IPS DF 6.9 (cell line): ENCODE results near the gene NGDN.
"Not testable (repeated sequence)": the region's sequence is repeated elsewhere in the genome, so short reads cannot be mapped to it uniquely, and the experiment has no call there.

ENCODE experiments used
- DNase-seq: peaks from one replicate; pipeline ENCODE4 v3.0.0-alpha.2; 2013; ENCODE audit warnings: low read depth, low spot score
- H3K27ac ChIP-seq: one replicate; pipeline ENCODE4 v1.5.1; 2013; ENCODE audit warnings: low read length, control low read depth
- H3K27me3 ChIP-seq: 2 replicates; pipeline ENCODE4 v1.6.1; 2013; ENCODE audit warnings: mild to moderate bottlenecking, low read length; ENCODE audit not compliant: control insufficient read depth, insufficient read depth
- H3K36me3 ChIP-seq: 2 replicates; pipeline ENCODE4 v1.6.1; 2013; ENCODE audit warnings: low read length; ENCODE audit not compliant: control insufficient read depth, insufficient read depth
- H3K4me1 ChIP-seq: 2 replicates; pipeline ENCODE4 v1.6.1; 2013; ENCODE audit warnings: low read length; ENCODE audit not compliant: control insufficient read depth, insufficient read depth
- H3K4me3 ChIP-seq: 2 replicates; pipeline ENCODE4 v1.5.1; 2013; ENCODE audit warnings: mild to moderate bottlenecking, low read length
- H3K9me3 ChIP-seq: 2 replicates; pipeline ENCODE4 v1.6.1; 2013; ENCODE audit warnings: low read length, inconsistent platforms; ENCODE audit not compliant: control insufficient read depth, insufficient read depth
- WGBS: extraction: QIAGEN DNeasy Blood & Tissue Kit; methylation state at CpG from one replicate; pipeline ENCODE4 v1.1.7; 2013; ENCODE audit warnings: mixed read lengths, missing lambda C conversion rate; ENCODE audit not compliant: insufficient read length, insufficient coverage; 5-methylcytosine and 5-hydroxymethylcytosine counted together

Gene NGDN, protein sequence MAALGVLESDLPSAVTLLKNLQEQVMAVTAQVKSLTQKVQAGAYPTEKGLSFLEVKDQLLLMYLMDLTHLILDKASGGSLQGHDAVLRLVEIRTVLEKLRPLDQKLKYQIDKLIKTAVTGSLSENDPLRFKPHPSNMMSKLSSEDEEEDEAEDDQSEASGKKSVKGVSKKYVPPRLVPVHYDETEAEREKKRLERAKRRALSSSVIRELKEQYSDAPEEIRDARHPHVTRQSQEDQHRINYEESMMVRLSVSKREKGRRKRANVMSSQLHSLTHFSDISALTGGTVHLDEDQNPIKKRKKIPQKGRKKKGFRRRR

DNA sequence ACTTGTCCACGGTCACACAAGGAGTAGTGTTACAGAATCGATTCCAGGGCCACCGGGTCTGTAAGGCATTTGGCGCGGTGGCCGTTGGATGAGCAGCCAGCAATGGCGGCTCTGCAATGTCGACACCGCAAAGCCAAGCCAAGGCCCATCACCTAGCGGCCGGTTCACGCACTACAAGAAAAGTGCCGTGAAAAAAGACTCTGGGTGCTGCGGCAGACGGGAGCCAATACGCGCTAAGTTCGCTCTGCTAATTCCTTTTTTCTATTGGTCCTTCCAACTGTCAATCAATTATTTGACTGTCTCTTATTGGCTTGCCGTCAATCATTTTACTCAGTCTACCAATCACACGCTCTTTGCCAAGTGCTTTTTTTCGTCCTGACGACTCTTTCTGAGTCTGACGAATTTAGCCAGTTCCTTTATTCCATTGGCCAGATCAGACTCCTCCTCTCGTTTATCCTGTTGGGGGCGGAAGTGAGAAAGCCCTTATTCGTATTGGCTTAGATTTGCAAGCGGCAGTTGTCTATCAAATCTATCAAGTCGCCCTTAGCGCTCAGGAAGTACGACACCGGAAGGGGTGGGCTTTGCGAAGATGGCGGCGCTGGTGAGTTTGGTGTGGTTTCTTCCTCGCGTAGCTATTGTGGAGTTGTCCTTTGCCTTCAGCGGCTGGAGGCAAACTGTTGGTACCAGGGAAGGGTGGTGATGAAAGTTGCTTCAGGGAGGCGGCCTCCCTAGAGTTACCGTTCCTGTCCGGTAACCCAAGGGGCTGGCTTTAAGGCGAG lies at the start of gene NGDN:
Gene NGDN, plus strand, starts transcription at position 577 of the 779 bp plus-strand sequence. Its CDS starts 13 bp downstream, at position 590.
- WGBS = no CpG with 5 or more reads among the region's 41 CpGs
- H3K36me3 ChIP-seq = peaks cover 4% of the 10 kb centered on the region
- no peaks in the 10 kb centered on the region for H3K27me3 ChIP-seq
- no peaks in the 10 kb centered on the region for H3K9me3 ChIP-seq
- H3K27ac ChIP-seq = no peak within 1 kb of the TSS
- H3K4me1 ChIP-seq = no peaks in the 10 kb centered on the region
- DNase-seq = peak; percentile 99
- H3K4me3 ChIP-seq = peak within 1 kb of the TSS; percentile 75

DNA sequence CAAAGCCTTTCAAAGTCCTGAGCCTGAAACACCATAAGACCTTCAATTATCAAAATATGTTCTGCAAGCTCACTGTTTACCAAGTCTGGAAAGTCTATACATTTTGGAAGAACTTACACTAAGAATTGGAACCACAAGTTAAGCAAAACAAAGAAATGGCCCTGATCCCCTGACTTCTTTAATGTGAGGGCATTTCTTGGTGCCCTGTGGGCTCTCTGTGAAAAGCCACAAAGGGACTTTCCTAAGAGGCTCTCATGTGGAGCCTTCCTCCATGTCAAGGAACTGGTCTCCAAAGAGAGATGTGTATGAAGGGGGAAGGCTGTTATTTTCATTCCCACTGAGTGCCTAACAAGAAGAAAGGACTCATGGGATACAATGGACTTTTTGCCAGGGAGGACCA lies 47.9 kb upstream of the NGDN start:
- H3K4me1 ChIP-seq = no peaks in the 10 kb centered on the region
- H3K27ac ChIP-seq = no peak overlapping the region
- no peaks in the 10 kb centered on the region; the same call in 1 of the 2 replicates for H3K36me3 ChIP-seq
- H3K27me3 ChIP-seq = no peaks in the 10 kb centered on the region
- no peak overlapping the region for H3K4me3 ChIP-seq
- no peak for DNase-seq
- no peaks in the 10 kb centered on the region for H3K9me3 ChIP-seq

DNA sequence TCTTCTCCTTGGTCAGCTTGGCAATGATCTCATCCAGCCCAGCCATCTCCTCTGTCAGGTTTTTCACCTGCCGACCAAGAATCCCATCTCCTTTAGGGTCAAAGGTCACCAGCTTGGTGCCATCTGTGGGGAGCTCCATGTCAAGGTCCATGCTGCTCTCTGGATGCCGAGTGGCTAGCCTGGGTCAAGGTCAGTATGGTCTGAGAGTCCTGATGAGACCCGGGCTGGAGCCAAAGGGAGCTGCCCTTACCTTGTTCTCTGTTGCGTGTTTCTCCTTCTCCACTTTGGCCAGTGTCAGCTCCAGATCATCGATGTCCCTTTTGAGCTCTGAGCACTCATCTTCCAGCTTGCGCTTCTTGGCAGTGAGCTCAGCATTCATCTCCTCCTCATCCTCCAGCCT lies 45.8 kb upstream of the NGDN start:
- no peak for DNase-seq
- H3K36me3 ChIP-seq = no peaks in the 10 kb centered on the region
- no peak overlapping the region for H3K4me3 ChIP-seq
- no CpG with 5 or more reads among the region's 6 CpGs for WGBS
- H3K9me3 ChIP-seq = no peaks in the 10 kb centered on the region
- H3K27ac ChIP-seq = no peak overlapping the region
- no peaks in the 10 kb centered on the region for H3K27me3 ChIP-seq
- H3K4me1 ChIP-seq = no peaks in the 10 kb centered on the region

DNA sequence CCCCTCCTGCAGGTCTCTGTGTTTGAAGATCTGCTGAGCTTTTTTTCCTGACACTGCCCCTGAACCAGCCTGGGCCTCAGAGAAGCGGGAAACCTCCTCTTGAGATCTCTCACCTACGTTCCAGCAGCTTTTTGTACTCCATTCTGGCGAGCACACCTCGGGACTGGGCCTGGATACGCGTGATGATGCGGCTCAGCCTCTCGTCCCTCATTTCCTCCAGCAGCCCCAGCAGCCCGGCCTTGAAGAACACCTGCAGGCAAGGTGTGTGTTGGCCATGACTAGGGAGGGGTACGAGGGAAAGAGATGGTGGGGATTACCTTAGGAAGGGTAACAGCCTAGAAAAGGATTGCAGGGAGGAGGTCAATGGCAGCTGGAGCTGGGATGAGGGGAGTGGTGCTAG lies 44.3 kb upstream of the NGDN start:
- Histone ChIP-seq H3K27ac (no peak overlapping the region), H3K36me3 (no peaks in the 10 kb centered on the region), H3K9me3 (no peaks in the 10 kb centered on the region), H3K4me1 (no peaks in the 10 kb centered on the region), H3K27me3 (no peaks in the 10 kb centered on the region), H3K4me3 (no peak overlapping the region)
- WGBS = no CpG with 5 or more reads among the region's 10 CpGs
- DNase-seq = no peak

DNA sequence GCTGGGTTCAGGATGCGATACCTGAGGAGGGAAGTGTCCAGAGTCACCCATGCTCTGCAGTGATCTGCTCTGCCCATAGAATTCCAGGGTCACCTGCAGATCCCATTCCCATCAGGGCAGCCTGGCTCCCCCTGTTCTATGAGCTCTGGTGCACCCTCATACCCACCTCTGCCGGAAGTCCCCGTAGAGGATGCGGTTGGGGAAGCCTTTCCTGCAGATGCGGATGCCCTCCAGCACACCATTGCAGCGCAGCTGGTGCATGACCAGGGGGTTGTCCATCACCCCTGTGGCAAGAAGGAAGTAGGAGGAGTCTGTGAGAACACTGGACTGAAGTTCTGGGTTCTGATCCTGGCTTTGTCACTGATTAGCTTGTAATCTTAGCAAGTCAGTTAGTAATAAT lies 43.7 kb upstream of the NGDN start:
- not testable (repeated sequence) for H3K4me1 ChIP-seq, H3K4me3 ChIP-seq, H3K27ac ChIP-seq, H3K27me3 ChIP-seq, H3K36me3 ChIP-seq, H3K9me3 ChIP-seq, DNase-seq
- no CpG with 5 or more reads among the region's 6 CpGs for WGBS

DNA sequence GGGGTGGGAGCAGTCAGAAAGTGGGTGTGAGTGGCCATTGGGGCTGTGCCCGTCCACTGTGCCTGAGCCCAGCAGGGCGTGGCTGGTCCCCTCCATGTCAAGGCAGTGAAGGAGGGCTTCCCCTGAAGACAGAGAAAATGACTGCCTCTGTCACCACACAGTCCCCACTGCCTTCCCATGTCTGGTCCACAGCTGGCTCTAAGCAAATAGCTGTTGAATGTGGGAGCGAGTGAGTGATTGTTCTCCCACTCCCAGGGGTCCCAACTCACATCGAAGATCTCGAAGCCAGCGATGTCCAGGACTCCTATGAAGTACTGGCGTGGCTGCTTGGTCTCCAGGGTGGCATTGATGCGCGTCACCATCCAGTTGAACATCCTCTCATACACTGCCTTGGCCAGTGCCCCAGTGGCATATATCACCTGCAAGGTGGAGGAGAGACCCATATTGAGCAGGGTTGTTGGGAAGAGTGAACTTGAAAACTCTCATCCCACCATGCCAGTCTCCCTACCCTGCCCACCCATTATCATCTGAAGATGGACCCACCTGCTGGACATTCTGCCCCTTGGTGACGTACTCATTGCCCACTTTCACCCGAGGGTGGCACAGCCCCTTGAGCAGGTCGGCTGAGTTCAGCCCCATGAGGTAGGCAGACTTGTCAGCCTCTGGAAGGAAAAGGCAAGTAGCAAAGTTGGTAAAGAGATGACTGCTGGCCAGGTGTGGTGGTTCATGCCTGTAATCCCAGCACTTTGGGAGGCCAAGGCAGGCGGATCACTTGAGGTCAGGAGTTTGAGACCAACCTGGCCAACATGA lies 40.6 kb upstream of the NGDN start:
- no CpG with 5 or more reads among the region's 13 CpGs for WGBS
- no peak for DNase-seq
- Histone ChIP-seq H3K9me3 (no peaks in the 10 kb centered on the region), H3K4me1 (no peaks in the 10 kb centered on the region), H3K36me3 (no peaks in the 10 kb centered on the region), H3K4me3 (no peak overlapping the region), H3K27me3 (no peaks in the 10 kb centered on the region), H3K27ac (no peak overlapping the region)

DNA sequence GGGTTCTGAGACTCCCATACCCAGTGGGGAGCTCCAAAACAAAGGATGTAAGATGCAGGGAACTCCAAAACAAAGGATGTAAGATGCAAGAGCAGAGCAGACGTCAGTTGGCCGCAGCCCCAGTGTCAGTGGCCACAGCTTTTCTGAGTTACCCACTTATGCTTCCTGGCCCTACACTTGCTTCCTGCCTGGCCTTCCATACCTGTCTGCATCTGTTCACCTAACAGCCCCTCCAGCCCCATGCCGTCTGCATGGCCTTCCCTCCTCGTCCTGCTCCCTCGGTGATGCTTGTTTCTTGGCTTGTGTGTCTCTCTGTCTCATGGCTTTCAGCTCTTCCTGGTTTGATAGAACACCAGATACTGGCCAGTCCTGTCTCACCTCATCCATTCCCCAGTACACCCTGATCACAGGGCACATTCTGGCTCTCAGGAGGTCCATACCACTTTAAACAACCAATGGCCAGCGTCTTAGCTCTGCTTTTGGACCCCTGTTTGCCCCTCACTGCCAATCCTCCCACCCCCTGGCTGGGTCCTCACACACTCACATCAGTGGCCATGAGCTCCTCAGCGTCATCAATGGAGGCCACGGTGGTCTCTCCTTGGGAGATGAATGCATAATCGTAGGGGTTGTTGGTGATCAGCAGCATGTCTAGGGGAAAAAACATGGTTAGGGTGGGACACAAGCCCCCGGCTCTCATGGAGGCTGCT lies 39.3 kb upstream of the NGDN start:
- Histone ChIP-seq H3K27me3 (no peaks in the 10 kb centered on the region), H3K27ac (no peak overlapping the region), H3K9me3 (no peaks in the 10 kb centered on the region), H3K36me3 (no peaks in the 10 kb centered on the region), H3K4me3 (no peak overlapping the region), H3K4me1 (no peaks in the 10 kb centered on the region)
- DNase-seq = no peak
- WGBS = no CpG with 5 or more reads among the region's 10 CpGs

DNA sequence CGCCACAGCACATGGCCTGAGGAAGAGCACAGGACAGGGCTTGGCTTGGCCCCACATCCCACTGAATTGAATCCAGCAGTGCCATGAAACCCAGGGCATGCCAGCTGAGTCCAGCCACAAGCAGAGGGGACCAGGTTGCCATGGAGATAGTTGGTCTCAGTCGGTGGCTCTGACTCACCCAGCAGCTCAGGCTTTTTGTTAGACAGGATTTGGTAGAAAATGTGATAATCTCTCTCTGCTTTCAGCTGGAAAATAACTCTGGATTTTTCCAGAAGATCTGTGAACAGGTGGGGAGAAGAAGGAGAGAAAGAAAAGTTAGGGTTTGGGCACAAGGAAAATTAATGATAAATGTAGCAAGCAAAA lies 38.8 kb upstream of the NGDN start:
- no peaks in the 10 kb centered on the region for H3K4me1 ChIP-seq
- no peaks in the 10 kb centered on the region for H3K9me3 ChIP-seq
- DNase-seq = no peak
- H3K27ac ChIP-seq = no peak overlapping the region
- WGBS = no CpG with 5 or more reads among the region's 2 CpGs
- no peaks in the 10 kb centered on the region for H3K27me3 ChIP-seq
- no peaks in the 10 kb centered on the region for H3K36me3 ChIP-seq
- no peak overlapping the region for H3K4me3 ChIP-seq

DNA sequence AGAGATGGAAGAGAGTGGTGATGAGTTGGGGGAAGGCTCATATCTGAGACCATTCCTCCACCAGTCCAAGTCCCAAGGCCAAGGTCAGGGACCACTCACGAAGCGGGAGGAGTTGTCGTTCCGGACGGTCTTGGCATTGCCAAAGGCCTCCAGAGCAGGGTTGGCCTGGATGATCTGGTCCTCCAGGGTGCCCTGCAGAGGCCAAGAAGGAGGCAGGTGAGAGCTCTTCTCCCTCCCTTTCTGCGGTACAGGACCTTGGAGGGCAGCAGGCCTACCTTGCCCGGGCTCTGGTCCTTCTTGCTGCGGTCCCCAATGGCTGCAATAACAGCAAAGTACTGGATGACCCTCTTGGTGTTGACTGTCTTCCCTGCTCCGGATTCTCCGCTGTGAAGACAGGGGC lies 38.0 kb upstream of the NGDN start:
- Histone ChIP-seq H3K4me1 (no peaks in the 10 kb centered on the region), H3K27me3 (no peaks in the 10 kb centered on the region), H3K27ac (no peak overlapping the region), H3K36me3 (no peaks in the 10 kb centered on the region), H3K4me3 (no peak overlapping the region), H3K9me3 (no peaks in the 10 kb centered on the region)
- WGBS = no CpG with 5 or more reads among the region's 10 CpGs
- DNase-seq = no peak
